Motor neuron (in vitro differentiated cells): ENCODE results near the gene PRAMEF15. TPM values are rescaled to one million over a fixed set of nuclear protein-coding genes. Genes with fewer than 3 reads are reported as not detected.
"Not testable (repeated sequence)": the region's sequence is repeated elsewhere in the genome, so short reads cannot be mapped to it uniquely, and the experiment has no call there.

Experiments used
- ATAC-seq, 8 experiments: fragments of 200-7000 bp; cut with Tn5 transposase; replicated peaks in 6 of 8; 2 replicates each; pipeline ENCODE4 v1.8.0; 2021; ENCODE audit warnings: mild to moderate bottlenecking in 8 of 8, moderate library complexity in 8 of 8
- H3K27ac ChIP-seq, 2 donors: fragments of 250-450 bp; sonication (Bioruptor Pico); 2 replicates each; pipeline ENCODE4 v1.9.0; 2021; ENCODE audit warnings: antibody characterized with exemption in 2 of 2, mild to moderate bottlenecking in 2 of 2, moderate library complexity in 1 of 2
- H3K4me1 ChIP-seq, 2 donors: fragments of 250-450 bp; sonication (Bioruptor Pico); replicated peaks in 1 of 2; 2 replicates each; pipeline ENCODE4 v1.6.1; 2021; ENCODE audit warnings: antibody characterized with exemption in 2 of 2, mild to moderate bottlenecking in 2 of 2, moderate library complexity in 1 of 2
- H3K4me3 ChIP-seq, 5 donors: fragments of 250-450 bp; sonication (Bioruptor Pico); 2 replicates each; pipeline ENCODE4 v1.9.0; 2021; ENCODE audit warnings: antibody characterized with exemption in 5 of 5, mild to moderate bottlenecking in 5 of 5, moderate library complexity in 4 of 5
- WGBS, 10 experiments: fragments of 450-650 bp; shearing (Covaris generic); methylation state at CpG; one replicate each; pipeline ENCODE4 v1.0.0; 2022; 5-methylcytosine and 5-hydroxymethylcytosine counted together
- in situ Hi-C, 9 experiments: fragments of 400-800 bp; cut with MboI; loops; one replicate each; pipeline ENCODE4 v1.15.0; 2021; ENCODE audit warnings: low sequenced_read_pairs in 9 of 9, low pct_unique_long_range_greater_than_20kb in 2 of 9; ENCODE audit not compliant: unreplicated experiment in 9 of 9
- total RNA-seq, 8 experiments: library from RNA; unstranded; fragments of 300-600 nt; gene quantifications; 2 replicates each; pipeline versions ENCODE4 v1.2.3 to v1.2.4, GENCODE V29; 2022

The PRAMEF15 gene
- total RNA-seq, 8 experiments from 2014 or later, result 0.13 to 0.19 TPM; not detected in 6

DNA sequence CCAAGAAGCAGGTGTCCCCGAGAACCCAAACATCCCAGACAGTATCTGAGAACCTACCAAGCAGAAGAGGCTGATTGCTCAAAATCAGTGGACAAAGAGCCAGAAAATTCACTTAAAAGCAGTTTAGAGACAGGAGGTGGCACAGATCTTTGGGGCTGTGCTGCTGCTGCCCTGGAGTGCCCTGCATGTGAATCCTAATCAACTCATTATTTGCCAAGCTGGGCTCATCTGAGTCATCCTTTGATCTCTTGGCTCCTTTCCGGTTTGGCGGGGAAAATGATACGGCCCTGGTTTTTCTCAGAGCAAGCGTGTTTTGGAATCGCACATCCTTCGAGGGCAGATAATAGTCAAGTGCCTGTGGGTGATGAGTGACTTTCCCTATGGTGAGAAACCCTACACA lies 47.0 kb downstream of the PRAMEF15 start:
- no CpG with 5 or more reads among the region's 7 CpGs for whole genome bisulfite sequencing, 10 experiments
- H3K4me1 ChIP-seq, H3K27ac ChIP-seq, in situ Hi-C loops, H3K4me3 ChIP-seq, ATAC-seq: not testable (repeated sequence)

- in situ Hi-C loops, ATAC-seq, H3K27ac ChIP-seq, H3K4me3 ChIP-seq, H3K4me1 ChIP-seq: not testable (repeated sequence)
- 80% methylated on average over 1 of the region's 4 CpGs; no CpG with 5 or more reads in 9 of the 10 experiments for WGBS, 10 experiments
Observed at GRCh38 chr1:13364928-13365327, 49.5 kb downstream of the PRAMEF15 start.

- in situ Hi-C loops, H3K27ac ChIP-seq, H3K4me3 ChIP-seq, H3K4me1 ChIP-seq, ATAC-seq: not testable (repeated sequence)
- WGBS, 10 experiments, result 38 to 100% (median 71%) methylated on average over 1 to 3 of the region's 3 CpGs; no CpG with 5 or more reads in 5 of the 10 experiments
Observed at GRCh38 chr1:13366536-13366935, 51.2 kb downstream of the PRAMEF15 start.

DNA sequence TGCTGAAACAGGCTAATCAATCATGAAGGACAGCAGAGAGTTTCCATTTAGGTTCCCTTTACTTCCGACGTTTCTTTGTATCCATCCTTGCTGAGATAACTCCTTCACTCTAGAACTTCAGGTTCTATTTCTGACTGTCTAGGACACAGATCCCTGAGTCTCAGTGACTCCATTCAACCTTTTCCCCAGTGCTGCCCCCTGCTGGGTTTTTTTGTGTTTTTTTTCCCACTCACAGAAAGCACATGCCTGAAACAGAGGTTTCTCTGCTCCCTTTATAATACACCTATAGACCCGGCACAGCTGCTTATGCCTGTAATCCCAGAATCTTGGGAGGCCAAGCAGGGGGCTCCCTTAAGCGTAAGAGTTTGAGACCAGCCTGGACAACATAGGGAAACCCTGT lies 53.2 kb downstream of the PRAMEF15 start:
- in situ Hi-C loops, H3K4me3 ChIP-seq, H3K27ac ChIP-seq, ATAC-seq, H3K4me1 ChIP-seq: not testable (repeated sequence)
- WGBS, 10 experiments, result 69 to 100% (median 82%) methylated on average over 2 to 3 of the region's 4 CpGs; no CpG with 5 or more reads in 5 of the 10 experiments

Other genes starting within 250 kb of the PRAMEF15 start
- under 1 TPM in 1 of 8 experiments, not detected in 7; 0.13 TPM for gene PRAMEF25, start 244.8 kb upstream of the PRAMEF15 start, total RNA-seq
- under 1 TPM in 3 of 8 experiments, not detected in 5; 0.18 to 0.38 (median 0.25) TPM for gene HNRNPCL2, start 198.7 kb upstream of the PRAMEF15 start, total RNA-seq
- under 1 TPM in 1 of 8 experiments, not detected in 7; 1.00 TPM for gene PRAMEF26, start 159.6 kb upstream of the PRAMEF15 start, total RNA-seq
- gene HNRNPCL4, start 149.9 kb upstream of the PRAMEF15 start, total RNA-seq, result under 1 TPM in 1 of 8 experiments, not detected in 7; 0.42 TPM
- under 1 TPM in 4 of 8 experiments, not detected in 4; 0.05 to 0.47 (median 0.13) TPM for gene PRAMEF9, start 143.7 kb upstream of the PRAMEF15 start, total RNA-seq
- under 1 TPM in 2 of 8 experiments, not detected in 6; 0.25 to 0.62 TPM for gene PRAMEF13, start 114.2 kb upstream of the PRAMEF15 start, total RNA-seq
- gene PRAMEF18, start 89.4 kb upstream of the PRAMEF15 start, total RNA-seq, result under 1 TPM in 2 of 8 experiments, not detected in 6; 0.21 to 0.90 TPM
- not detected for gene PRAMEF5, start 61.4 kb upstream of the PRAMEF15 start, total RNA-seq
- gene PRAMEF8, start 30.4 kb upstream of the PRAMEF15 start, total RNA-seq, result under 1 TPM in 3 of 8 experiments, not detected in 5; 0.20 to 0.71 (median 0.33) TPM
- under 1 TPM in 1 of 8 experiments, not detected in 7; 0.13 TPM for gene PRAMEF33, start 12.0 kb upstream of the PRAMEF15 start, total RNA-seq
- 1 to 10 TPM in 1 of 8 experiments, under 1 TPM in 1, not detected in 6; 0.33 to 1.0 TPM for gene PRAMEF14, start 31.6 kb downstream of the PRAMEF15 start, total RNA-seq
- gene PRAMEF19, start 56.4 kb downstream of the PRAMEF15 start, total RNA-seq, result under 1 TPM in 3 of 8 experiments, not detected in 5; 0.13 to 0.20 (median 0.19) TPM
- under 1 TPM in 3 of 8 experiments, not detected in 5; 0.18 to 0.38 (median 0.20) TPM for gene PRAMEF17, start 74.1 kb downstream of the PRAMEF15 start, total RNA-seq
- gene PRAMEF20, start 94.9 kb downstream of the PRAMEF15 start, total RNA-seq, result under 1 TPM in 2 of 8 experiments, not detected in 6; 0.13 to 0.47 TPM
- under 1 TPM in 5 of 8 experiments, not detected in 3; 0.05 to 1.00 (median 0.17) TPM for gene LRRC38, start 198.4 kb downstream of the PRAMEF15 start, total RNA-seq